Measurements from ENCODE around the gene PLCB3.

The PLCB3 gene

GRCh38 chr11:64208796-64209562 is 42.4 kb upstream of the PLCB3 start:
- H3K36me3 ChIP-seq (replicated peaks; ENCODE audit: insufficient read depth, low read length), result no peaks in the 10 kb centered on the region
- DNase-seq, result no peak
- no peaks in the 10 kb centered on the region for H4K20me1 ChIP-seq (ENCODE audit: insufficient read depth, low read length)
- H3K27ac ChIP-seq (ENCODE audit: low read length), result no peak overlapping the region
- H3K9ac ChIP-seq (ENCODE audit: low read length), result no peak overlapping the region
- H3K4me3 ChIP-seq (ENCODE audit: low read length), result no peak overlapping the region
- H3K4me1 ChIP-seq (ENCODE audit: low read length), result peaks cover 10% of the 10 kb centered on the region
- no peaks in the 10 kb centered on the region for H3K9me2 ChIP-seq (replicated peaks; ENCODE audit: insufficient read depth, low read length)
- peaks cover under 1% of the 10 kb centered on the region for H3K79me2 ChIP-seq (ENCODE audit: low read length)
- TF ChIP-seq, protein P1, sequence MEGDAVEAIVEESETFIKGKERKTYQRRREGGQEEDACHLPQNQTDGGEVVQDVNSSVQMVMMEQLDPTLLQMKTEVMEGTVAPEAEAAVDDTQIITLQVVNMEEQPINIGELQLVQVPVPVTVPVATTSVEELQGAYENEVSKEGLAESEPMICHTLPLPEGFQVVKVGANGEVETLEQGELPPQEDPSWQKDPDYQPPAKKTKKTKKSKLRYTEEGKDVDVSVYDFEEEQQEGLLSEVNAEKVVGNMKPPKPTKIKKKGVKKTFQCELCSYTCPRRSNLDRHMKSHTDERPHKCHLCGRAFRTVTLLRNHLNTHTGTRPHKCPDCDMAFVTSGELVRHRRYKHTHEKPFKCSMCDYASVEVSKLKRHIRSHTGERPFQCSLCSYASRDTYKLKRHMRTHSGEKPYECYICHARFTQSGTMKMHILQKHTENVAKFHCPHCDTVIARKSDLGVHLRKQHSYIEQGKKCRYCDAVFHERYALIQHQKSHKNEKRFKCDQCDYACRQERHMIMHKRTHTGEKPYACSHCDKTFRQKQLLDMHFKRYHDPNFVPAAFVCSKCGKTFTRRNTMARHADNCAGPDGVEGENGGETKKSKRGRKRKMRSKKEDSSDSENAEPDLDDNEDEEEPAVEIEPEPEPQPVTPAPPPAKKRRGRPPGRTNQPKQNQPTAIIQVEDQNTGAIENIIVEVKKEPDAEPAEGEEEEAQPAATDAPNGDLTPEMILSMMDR (IDR thresholded peaks at IDR 0.05; ENCODE audit: low read length), result no peak
- TF ChIP-seq EZH2 (optimal IDR thresholded peaks at IDR 0.05; ENCODE audit: low read depth, low read length), result no peak
- no peak for TF ChIP-seq EZH2phosphoT487 (IDR thresholded peaks at IDR 0.05; ENCODE audit: low read length)
- H3K27me3 ChIP-seq (replicated peaks; ENCODE audit: insufficient read depth, low read length), result no peaks in the 10 kb centered on the region
- H3F3A ChIP-seq (ENCODE audit: insufficient read depth, low read length), result no peaks in the 10 kb centered on the region; the same call in 1 of the 2 replicates
- H3K4me2 ChIP-seq (ENCODE audit: low read depth, low read length), result no peak overlapping the region
- no peak overlapping the region for H2AFZ ChIP-seq (ENCODE audit: low read length)
- H3K9me3 ChIP-seq (replicated peaks; ENCODE audit: insufficient read depth, low read length), result no peaks in the 10 kb centered on the region

DNA sequence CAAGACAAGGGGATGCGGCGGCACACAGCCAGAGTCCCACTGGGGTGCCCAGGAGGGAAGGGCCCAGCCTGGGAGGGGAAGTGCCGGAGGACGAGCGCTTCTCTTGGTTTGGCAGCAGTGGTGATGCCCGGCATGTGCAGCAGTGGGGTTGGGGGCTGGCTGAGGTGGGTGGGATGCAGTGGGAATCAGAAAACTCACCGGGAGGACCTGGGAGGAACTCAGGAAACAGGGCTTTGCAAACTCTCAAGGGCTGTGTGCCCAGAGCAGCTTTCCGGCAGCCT is 41.8 kb upstream of the PLCB3 start:
- H4K20me1 ChIP-seq (ENCODE audit: insufficient read depth, low read length), result no peaks in the 10 kb centered on the region
- H3K27ac ChIP-seq (ENCODE audit: low read length), result no peak overlapping the region
- no peaks in the 10 kb centered on the region for H3K36me3 ChIP-seq (replicated peaks; ENCODE audit: insufficient read depth, low read length)
- DNase-seq, result no peak
- TF ChIP-seq EZH2phosphoT487 (IDR thresholded peaks at IDR 0.05; ENCODE audit: low read length) (no peak), EZH2 (optimal IDR thresholded peaks at IDR 0.05; ENCODE audit: low read depth, low read length) (no peak)
- TF ChIP-seq, protein P1 (IDR thresholded peaks at IDR 0.05; ENCODE audit: low read length), result no peak
- H3K79me2 ChIP-seq (ENCODE audit: low read length), result no peaks in the 10 kb centered on the region; the same call in 1 of the 2 replicates
- H3K9me2 ChIP-seq (replicated peaks; ENCODE audit: insufficient read depth, low read length), result no peaks in the 10 kb centered on the region
- H3K9ac ChIP-seq (ENCODE audit: low read length), result no peak overlapping the region
- no peaks in the 10 kb centered on the region; the same call in 1 of the 2 replicates for H3F3A ChIP-seq (ENCODE audit: insufficient read depth, low read length)
- H3K27me3 ChIP-seq (replicated peaks; ENCODE audit: insufficient read depth, low read length), result no peaks in the 10 kb centered on the region
- H3K9me3 ChIP-seq (replicated peaks; ENCODE audit: insufficient read depth, low read length), result no peaks in the 10 kb centered on the region
- no peak overlapping the region for H2AFZ ChIP-seq (ENCODE audit: low read length)
- H3K4me1 ChIP-seq (ENCODE audit: low read length), result peaks cover 10% of the 10 kb centered on the region
- no peak overlapping the region for H3K4me2 ChIP-seq (ENCODE audit: low read depth, low read length)
- H3K4me3 ChIP-seq (ENCODE audit: low read length), result no peak overlapping the region

DNA sequence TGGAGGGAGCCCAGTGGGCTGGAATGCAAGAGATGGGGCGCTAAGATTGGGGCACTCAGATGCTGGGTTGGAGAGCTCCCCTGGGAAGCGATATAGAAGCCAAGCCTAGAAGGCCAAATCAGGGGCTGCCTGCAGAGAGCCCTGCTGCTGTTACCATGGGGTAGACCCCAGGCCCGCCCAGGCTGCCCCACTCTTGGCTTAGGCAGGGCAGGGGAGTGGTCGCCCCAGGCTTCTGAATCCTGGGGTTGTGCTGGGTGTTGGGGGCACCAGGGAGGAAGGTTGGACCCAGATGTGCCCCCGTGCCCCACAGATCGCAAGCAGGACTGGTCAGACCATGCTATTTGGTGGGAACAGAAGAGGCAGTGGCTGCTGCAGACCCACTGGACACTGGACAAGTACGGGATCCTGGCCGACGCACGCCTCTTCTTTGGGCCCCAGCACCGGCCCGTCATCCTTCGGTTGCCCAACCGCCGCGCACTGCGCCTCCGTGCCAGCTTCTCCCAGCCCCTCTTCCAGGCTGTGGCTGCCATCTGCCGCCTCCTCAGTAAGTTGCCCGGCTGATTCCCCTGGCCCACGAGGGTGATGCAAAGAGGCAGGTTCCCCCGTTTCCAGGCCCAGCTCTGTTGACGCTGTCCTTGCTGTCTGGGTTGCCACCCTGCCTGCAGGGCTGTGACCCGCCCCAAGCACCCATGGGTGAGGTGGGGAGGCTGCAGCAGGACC is 40.9 kb upstream of the PLCB3 start:
- H3F3A ChIP-seq (ENCODE audit: insufficient read depth, low read length), result no peaks in the 10 kb centered on the region; the same call in 1 of the 2 replicates
- H3K27ac ChIP-seq (ENCODE audit: low read length), result no peak overlapping the region
- H3K4me1 ChIP-seq (ENCODE audit: low read length), result peaks cover 8% of the 10 kb centered on the region
- no peaks in the 10 kb centered on the region; the same call in 1 of the 2 replicates for H3K79me2 ChIP-seq (ENCODE audit: low read length)
- no peaks in the 10 kb centered on the region for H3K9me2 ChIP-seq (replicated peaks; ENCODE audit: insufficient read depth, low read length)
- no peak for DNase-seq
- no peak overlapping the region for H3K4me3 ChIP-seq (ENCODE audit: low read length)
- no peak overlapping the region for H3K4me2 ChIP-seq (ENCODE audit: low read depth, low read length)
- no peak overlapping the region for H3K9ac ChIP-seq (ENCODE audit: low read length)
- TF ChIP-seq EZH2phosphoT487 (IDR thresholded peaks at IDR 0.05; ENCODE audit: low read length) (no peak), EZH2 (optimal IDR thresholded peaks at IDR 0.05; ENCODE audit: low read depth, low read length) (no peak)
- TF ChIP-seq, protein P1 (IDR thresholded peaks at IDR 0.05; ENCODE audit: low read length), result no peak
- no peaks in the 10 kb centered on the region for H3K36me3 ChIP-seq (replicated peaks; ENCODE audit: insufficient read depth, low read length)
- no peaks in the 10 kb centered on the region for H3K9me3 ChIP-seq (replicated peaks; ENCODE audit: insufficient read depth, low read length)
- no peaks in the 10 kb centered on the region for H3K27me3 ChIP-seq (replicated peaks; ENCODE audit: insufficient read depth, low read length)
- H2AFZ ChIP-seq (ENCODE audit: low read length), result no peak overlapping the region
- no peaks in the 10 kb centered on the region for H4K20me1 ChIP-seq (ENCODE audit: insufficient read depth, low read length)

Measured in MM.1S (cell line).